HL-60 (cell line): Measurements from ENCODE around the gene TDRD1.
"Not testable (repeated sequence)": the region's sequence is repeated elsewhere in the genome, so short reads cannot be mapped to it uniquely, and the experiment has no call there.

Experiments used
- DNase-seq, 2 experiments: peaks; one replicate each; pipeline ENCODE4 v3.0.0-alpha.2; 2010 to 2020; ENCODE audit warnings: low read depth in 1 of 2, low spot score in 1 of 2
- H3K27ac ChIP-seq: fragments of 250-450 bp; sonication (Bioruptor Pico); replicated peaks from 2 replicates; pipeline ENCODE4 v1.5.1; 2020; ENCODE audit warnings: mild to moderate bottlenecking, moderate library complexity
- H3K27me3 ChIP-seq: fragments of 250-450 bp; sonication (Bioruptor Pico); 2 replicates; pipeline ENCODE4 v1.5.1; 2021; ENCODE audit warnings: mild to moderate bottlenecking, moderate library complexity; ENCODE audit not compliant: insufficient read depth, poor library complexity, severe bottlenecking
- H3K4me3 ChIP-seq: replicated peaks from 2 replicates; pipeline ENCODE4 v1.5.1; 2011; ENCODE audit warnings: mild to moderate bottlenecking, control low read depth, low read length; ENCODE audit not compliant: insufficient read depth
- GABPA ChIP-seq: IDR thresholded peaks from 2 replicates; pipeline ENCODE4 v1.6.1; 2012; ENCODE audit warnings: low read depth
- POLR2AphosphoS5 ChIP-seq: IDR thresholded peaks from 2 replicates; pipeline ENCODE4 v1.6.1; 2012; ENCODE audit warnings: low read depth
- SPI1 ChIP-seq: IDR thresholded peaks from 2 replicates; pipeline ENCODE4 v1.6.1; 2012; ENCODE audit warnings: low read depth, mild to moderate bottlenecking, borderline replicate concordance
- TF ChIP-seq, protein P1 (sequence below): IDR thresholded peaks from one replicate; pipeline ENCODE4 v1.5.1; 2011; ENCODE audit warnings: low read length, control low read depth, inconsistent platforms; ENCODE audit not compliant: insufficient read depth
- TF ChIP-seq, protein P2 (sequence below): IDR thresholded peaks from 2 replicates; pipeline ENCODE4 v1.6.1; 2012; ENCODE audit warnings: low read depth; ENCODE audit not compliant: insufficient replicate concordance

The TDRD1 gene

GRCh38 chr10:114138581-114138980 lies 40.6 kb upstream of the TDRD1 start:
- no peaks in the 10 kb centered on the region for H3K27me3 ChIP-seq
- no peak overlapping the region for H3K27ac ChIP-seq
- TF ChIP-seq POLR2AphosphoS5 (no peak), SPI1 (no peak), GABPA (no peak)
- TF ChIP-seq, protein P1, sequence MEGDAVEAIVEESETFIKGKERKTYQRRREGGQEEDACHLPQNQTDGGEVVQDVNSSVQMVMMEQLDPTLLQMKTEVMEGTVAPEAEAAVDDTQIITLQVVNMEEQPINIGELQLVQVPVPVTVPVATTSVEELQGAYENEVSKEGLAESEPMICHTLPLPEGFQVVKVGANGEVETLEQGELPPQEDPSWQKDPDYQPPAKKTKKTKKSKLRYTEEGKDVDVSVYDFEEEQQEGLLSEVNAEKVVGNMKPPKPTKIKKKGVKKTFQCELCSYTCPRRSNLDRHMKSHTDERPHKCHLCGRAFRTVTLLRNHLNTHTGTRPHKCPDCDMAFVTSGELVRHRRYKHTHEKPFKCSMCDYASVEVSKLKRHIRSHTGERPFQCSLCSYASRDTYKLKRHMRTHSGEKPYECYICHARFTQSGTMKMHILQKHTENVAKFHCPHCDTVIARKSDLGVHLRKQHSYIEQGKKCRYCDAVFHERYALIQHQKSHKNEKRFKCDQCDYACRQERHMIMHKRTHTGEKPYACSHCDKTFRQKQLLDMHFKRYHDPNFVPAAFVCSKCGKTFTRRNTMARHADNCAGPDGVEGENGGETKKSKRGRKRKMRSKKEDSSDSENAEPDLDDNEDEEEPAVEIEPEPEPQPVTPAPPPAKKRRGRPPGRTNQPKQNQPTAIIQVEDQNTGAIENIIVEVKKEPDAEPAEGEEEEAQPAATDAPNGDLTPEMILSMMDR, result no peak
- TF ChIP-seq, protein P2, sequence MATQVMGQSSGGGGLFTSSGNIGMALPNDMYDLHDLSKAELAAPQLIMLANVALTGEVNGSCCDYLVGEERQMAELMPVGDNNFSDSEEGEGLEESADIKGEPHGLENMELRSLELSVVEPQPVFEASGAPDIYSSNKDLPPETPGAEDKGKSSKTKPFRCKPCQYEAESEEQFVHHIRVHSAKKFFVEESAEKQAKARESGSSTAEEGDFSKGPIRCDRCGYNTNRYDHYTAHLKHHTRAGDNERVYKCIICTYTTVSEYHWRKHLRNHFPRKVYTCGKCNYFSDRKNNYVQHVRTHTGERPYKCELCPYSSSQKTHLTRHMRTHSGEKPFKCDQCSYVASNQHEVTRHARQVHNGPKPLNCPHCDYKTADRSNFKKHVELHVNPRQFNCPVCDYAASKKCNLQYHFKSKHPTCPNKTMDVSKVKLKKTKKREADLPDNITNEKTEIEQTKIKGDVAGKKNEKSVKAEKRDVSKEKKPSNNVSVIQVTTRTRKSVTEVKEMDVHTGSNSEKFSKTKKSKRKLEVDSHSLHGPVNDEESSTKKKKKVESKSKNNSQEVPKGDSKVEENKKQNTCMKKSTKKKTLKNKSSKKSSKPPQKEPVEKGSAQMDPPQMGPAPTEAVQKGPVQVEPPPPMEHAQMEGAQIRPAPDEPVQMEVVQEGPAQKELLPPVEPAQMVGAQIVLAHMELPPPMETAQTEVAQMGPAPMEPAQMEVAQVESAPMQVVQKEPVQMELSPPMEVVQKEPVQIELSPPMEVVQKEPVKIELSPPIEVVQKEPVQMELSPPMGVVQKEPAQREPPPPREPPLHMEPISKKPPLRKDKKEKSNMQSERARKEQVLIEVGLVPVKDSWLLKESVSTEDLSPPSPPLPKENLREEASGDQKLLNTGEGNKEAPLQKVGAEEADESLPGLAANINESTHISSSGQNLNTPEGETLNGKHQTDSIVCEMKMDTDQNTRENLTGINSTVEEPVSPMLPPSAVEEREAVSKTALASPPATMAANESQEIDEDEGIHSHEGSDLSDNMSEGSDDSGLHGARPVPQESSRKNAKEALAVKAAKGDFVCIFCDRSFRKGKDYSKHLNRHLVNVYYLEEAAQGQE, result no peak
- no peak overlapping the region for H3K4me3 ChIP-seq
- DNase-seq, result no peak

- Histone ChIP-seq H3K27ac (no peak overlapping the region), H3K4me3 (no peak overlapping the region), H3K27me3 (no peaks in the 10 kb centered on the region)
- DNase-seq, result no peak
- TF ChIP-seq POLR2AphosphoS5 (no peak), SPI1 (no peak), GABPA (no peak)
- TF ChIP-seq, protein P1, result no peak
Observed at GRCh38 chr10:114140036-114140435, 39.1 kb upstream of the TDRD1 start.

DNA sequence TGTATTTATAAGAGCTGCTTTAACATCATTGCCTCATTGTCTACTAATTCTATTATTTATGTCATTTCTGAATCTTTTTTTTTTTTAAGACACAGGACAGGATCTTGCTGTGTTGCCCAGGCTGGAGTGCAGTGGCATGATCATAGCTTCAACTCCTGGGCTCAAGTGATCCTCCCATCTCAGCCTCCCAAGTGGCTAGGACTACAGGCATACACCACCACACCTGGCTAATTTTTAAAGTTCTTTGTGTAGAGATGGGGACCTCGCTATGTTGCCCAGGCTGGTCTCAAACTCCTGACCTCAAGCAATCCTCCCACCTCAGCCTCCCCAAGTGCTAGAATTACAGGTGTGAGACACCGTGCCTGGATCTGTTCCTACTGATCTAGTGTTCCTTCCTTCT lies 38.3 kb upstream of the TDRD1 start:
- H3K27ac ChIP-seq, DNase-seq, H3K27me3 ChIP-seq, H3K4me3 ChIP-seq: not testable (repeated sequence)

DNA sequence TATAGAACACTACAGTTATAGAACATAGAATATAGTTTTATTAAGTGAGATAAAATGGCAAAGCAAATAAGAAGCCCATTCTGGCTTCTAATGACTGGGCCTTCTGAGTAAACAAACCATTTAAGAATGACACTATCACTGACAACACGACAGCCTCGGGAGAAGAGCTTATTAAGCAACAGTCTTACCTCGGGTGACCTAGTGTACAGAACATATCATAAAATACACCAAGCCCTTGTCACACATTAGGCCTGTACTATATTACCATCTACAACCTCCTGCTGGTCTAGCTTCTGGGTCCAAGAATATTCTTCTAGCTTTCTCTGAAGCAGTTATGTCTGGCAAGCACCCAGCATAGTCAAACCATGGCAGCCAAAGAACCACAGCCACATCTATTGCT lies 37.1 kb upstream of the TDRD1 start:
- no peak for DNase-seq
- TF ChIP-seq, protein P2, result no peak
- TF ChIP-seq POLR2AphosphoS5, result no peak
- TF ChIP-seq, protein P1, result no peak
- TF ChIP-seq SPI1, result no peak
- no peak for TF ChIP-seq GABPA
- H3K4me3 ChIP-seq, result no peak overlapping the region

More for the DNA sequence above, 37.1 kb upstream of the TDRD1 start:
- Histone ChIP-seq H3K27ac (no peak overlapping the region), H3K27me3 (no peaks in the 10 kb centered on the region)
